Right lobe of liver (tissue), 6 donors: Measurements from ENCODE around the gene TSTD2. TPM values are rescaled to one million over a fixed set of nuclear protein-coding genes. Genes with fewer than 3 reads are reported as not detected.

Experiments
- ATAC-seq, 4 donors: fragments of 200-7000 bp; cut with Tn5 transposase; one replicate each; pipeline ENCODE4 v1.9.1; 2020; ENCODE audit warnings: mild to moderate bottlenecking in 4 of 4, moderate library complexity in 4 of 4
- DNase-seq, 3 donors: peaks; one replicate each; pipeline ENCODE4 v3.0.0-alpha.2; 2020
- H3K27ac ChIP-seq, 3 donors: fragments of 200-600 bp; one replicate each; pipeline ENCODE4 v1.8.0; 2022
- H3K27me3 ChIP-seq, 2 donors: fragments of 200-600 bp; one replicate each; pipeline ENCODE4 v1.8.0; 2022
- H3K36me3 ChIP-seq, 4 donors: fragments of 200-600 bp; sonication (generic) in 1 of 4; one replicate each; pipeline versions ENCODE4 v1.5.1 to v1.8.0; 2017 to 2022; ENCODE audit warnings: control low read depth in 1 of 4
- H3K4me1 ChIP-seq, 4 donors: fragments of 200-600 bp; sonication (generic) in 1 of 4; one replicate each; pipeline versions ENCODE4 v1.5.1 to v1.8.0; 2017 to 2022; ENCODE audit warnings: control low read depth in 1 of 4
- H3K4me3 ChIP-seq, 3 donors: fragments of 200-600 bp; one replicate each; pipeline ENCODE4 v1.8.0; 2022
- H3K9me3 ChIP-seq, 4 donors: fragments of 200-600 bp; sonication (generic) in 1 of 4; one replicate each; pipeline versions ENCODE4 v1.5.1 to v1.8.0; 2017 to 2022; ENCODE audit warnings: control low read depth in 1 of 4
- CTCF ChIP-seq, 4 donors: fragments of 200-600 bp in 3 of 4; fragments of 450-650 bp in 1 of 4; IDR thresholded peaks; one replicate each; pipeline versions ENCODE4 v1.5.1 to v1.8.0; 2016 to 2022; ENCODE audit warnings: antibody characterized with exemption in 4 of 4, mild to moderate bottlenecking in 2 of 4
- POLR2A ChIP-seq: fragments of 450-650 bp; IDR thresholded peaks from one replicate; pipeline ENCODE4 v1.6.1; 2017; ENCODE audit warnings: antibody characterized with exemption, mild to moderate bottlenecking
- WGBS: methylation state at CpG from one replicate; pipeline ENCODE4 v1.1.6; 2018; ENCODE audit warnings: low coverage, low lambda C conversion rate; ENCODE audit not compliant: insufficient coverage; ENCODE audit errors: missing lambda C conversion rate; 5-methylcytosine and 5-hydroxymethylcytosine counted together
- intact Hi-C, 2 donors: fragments of 100-400 bp; cut with DNase I; formaldehyde crosslinking; loops; one replicate each; pipeline versions ENCODE4 v1.11.2 to v1.14.1; 2022
- total RNA-seq, 6 experiments: library from RNA; depleted of rRNA in 2 of 6; stranded (reverse); fragments of >200 nt in 2 of 6; fragmentation: NEBNext Ultra II Directional in 3 of 6; extraction: Animal tissue kit (Norgen Biotek cat#: 25700) in 3 of 6; gene quantifications; one replicate each; pipeline versions ENCODE4 v1.1.0 to v1.2.4, GENCODE V29; 2016 to 2023
- donor health status: DM: no; HTN: yes; CAD: no.
- donor health status: DM: no; HTN: no; CAD: no.
- donor health status: DM: no; HTN: no; CAD: no.
- donor health status: DM: no; HTN: yes; CAD: no.
- donor health status: DM: no; HTN: yes; CAD: no.

TSTD2 gene
- total RNA-seq, 6 experiments from 2014 or later = 7.9 to 10.2 (median 9.0) TPM

GRCh38 chr9:97557606-97558095, 75.5 kb downstream of the TSTD2 start:
- intact Hi-C loops = no loop called here
- peak; percentile 68 to 94 (median 80) for DNase-seq
- WGBS = 12% methylated on average over 7 of the region's 7 CpGs
- Histone ChIP-seq H3K36me3 (no peaks in the 10 kb centered on the region), H3K9me3 (no peaks in the 10 kb centered on the region), H3K4me3 (no peak overlapping the region), H3K4me1 (peaks cover 0 to 31% (median 20%) of the 10 kb centered on the region in 4 donors), H3K27me3 (no peaks in the 10 kb centered on the region), H3K27ac (peak overlapping the region; percentile 89 to 95 (median 94))
- TF ChIP-seq CTCF (IDR thresholded peaks at IDR 0.05) = no peak
- TF ChIP-seq POLR2A = peak; percentile 41
- peak; percentile 73 to 86 (median 80) for ATAC-seq

DNA sequence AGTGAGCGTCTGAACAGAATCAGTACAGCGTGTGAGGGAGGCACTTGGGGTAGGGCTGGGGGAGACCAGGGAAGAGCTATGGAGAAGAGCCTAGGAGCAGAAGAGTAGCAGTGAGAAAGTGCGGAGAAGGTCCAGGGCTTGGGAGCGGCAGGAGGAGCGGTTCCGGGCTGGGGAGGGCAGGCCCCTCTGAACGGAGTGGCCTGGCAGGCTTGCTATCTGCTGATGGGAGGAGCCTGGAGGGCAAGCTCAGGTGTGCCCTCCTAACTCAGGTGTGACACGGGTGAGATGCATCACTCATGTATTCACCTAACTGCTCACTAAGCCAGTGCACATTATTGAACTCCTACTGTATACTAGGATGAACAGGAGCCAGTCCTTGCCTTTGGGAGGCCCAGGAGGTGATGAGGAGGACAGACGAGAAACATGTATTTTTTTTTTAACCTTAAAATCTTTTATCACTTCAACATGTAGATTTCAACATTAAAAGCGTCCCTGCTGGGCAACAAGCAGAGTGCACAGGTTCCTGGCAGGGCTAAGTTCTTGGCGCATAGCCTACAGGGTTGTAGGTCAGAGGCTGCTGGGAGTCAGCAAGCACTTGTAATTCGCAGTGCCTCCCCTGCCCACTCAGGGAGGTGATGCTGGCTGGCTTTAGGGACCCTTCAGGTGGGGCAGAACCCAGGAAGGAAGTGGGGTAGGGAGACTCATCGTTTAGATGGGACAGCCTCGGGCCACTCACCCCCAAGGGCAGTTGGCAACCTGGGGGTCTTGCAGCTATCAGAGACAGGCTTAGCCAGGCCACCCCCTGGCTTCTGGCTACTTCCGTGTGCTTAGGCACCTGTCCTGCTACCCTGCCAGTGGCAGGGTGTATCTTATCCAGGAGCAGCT, 76.2 kb downstream of the TSTD2 start:
- Histone ChIP-seq H3K27me3 (no peaks in the 10 kb centered on the region), H3K9me3 (no peaks in the 10 kb centered on the region), H3K4me3 (no peak overlapping the region), H3K4me1 (peaks cover 0 to 31% (median 20%) of the 10 kb centered on the region in 4 donors), H3K27ac (peak overlapping the region; percentile 89 to 95 (median 94)), H3K36me3 (no peaks in the 10 kb centered on the region)
- intact Hi-C loops = no loop called here
- TF ChIP-seq CTCF (IDR thresholded peaks at IDR 0.05) (peak in 2 of 4 donors; percentile 27 to 34), POLR2A (no peak)
- peak; percentile 81 to 92 (median 88) for DNase-seq
- 46% methylated on average over 11 of the region's 15 CpGs for WGBS
- ATAC-seq = peak; percentile 82 to 88 (median 84)

DNA sequence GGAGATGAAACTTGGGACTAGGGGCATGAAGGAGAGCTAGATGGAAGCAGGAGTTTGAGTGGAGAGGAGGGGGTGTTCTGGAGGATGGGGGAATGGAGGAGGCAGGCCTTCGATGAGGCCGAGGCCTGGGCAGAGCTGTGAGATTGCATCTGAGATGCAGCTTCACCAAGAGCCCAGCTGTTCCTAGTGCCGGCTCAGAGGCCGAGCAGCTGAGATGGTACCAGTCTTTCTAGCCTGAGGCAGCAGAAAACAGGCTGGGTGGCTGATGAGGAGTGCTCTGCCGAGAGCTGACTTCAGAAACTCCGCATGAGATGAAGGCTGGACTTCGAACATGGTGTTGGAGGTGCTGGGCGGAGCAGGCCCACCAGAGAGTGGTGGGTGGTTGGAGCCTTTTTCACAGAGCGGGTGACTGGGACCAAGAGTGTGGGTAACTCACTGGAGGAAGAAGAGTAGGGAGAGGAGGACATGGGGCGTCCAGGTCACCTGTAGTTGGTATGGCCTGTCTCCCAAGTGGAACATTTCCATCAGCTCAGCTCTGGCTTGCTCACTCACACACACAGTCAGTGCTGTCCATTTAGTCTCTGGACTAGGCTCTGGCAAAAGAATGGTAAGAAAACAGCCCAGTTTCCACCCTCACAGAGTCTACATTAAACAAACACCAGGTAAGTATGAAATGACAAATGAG, 77.0 kb downstream of the TSTD2 start:
- intact Hi-C loops = no loop called here
- ATAC-seq = peak in 3 of 4 donors; percentile 2 to 13 (median 3)
- Histone ChIP-seq H3K4me1 (peaks cover 0 to 31% (median 20%) of the 10 kb centered on the region in 4 donors), H3K4me3 (no peak overlapping the region), H3K27me3 (no peaks in the 10 kb centered on the region), H3K36me3 (no peaks in the 10 kb centered on the region), H3K27ac (peak overlapping the region; percentile 89 to 95 (median 94)), H3K9me3 (no peaks in the 10 kb centered on the region)
- no peak for DNase-seq
- WGBS = 98% methylated on average over 6 of the region's 10 CpGs
- TF ChIP-seq POLR2A = no peak
- no peak for TF ChIP-seq CTCF (IDR thresholded peaks at IDR 0.05)

DNA sequence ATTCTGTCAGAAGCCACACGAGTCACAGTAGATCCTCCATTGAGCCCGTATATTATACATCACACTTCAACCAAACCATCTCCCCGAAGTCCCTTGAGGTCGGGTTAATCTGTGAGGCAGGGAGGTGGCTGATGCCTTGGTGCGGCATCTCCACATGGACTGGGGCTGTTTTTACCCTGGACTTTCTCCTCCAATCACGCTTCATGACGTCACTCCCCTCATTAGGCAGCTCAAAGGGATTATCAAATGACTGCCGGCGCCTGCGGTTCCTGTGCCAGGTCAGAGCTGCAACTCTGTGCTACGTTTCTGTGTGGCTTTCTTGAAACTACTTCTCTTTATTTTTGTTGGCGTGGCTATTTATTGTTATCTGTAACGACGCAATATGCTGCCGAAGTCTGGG, 78.0 kb downstream of the TSTD2 start:
- 71% methylated on average over 9 of the region's 15 CpGs for WGBS
- Histone ChIP-seq H3K4me1 (peaks cover 0 to 31% (median 20%) of the 10 kb centered on the region in 4 donors), H3K36me3 (no peaks in the 10 kb centered on the region), H3K27ac (peak overlapping the region in 1 of 3 donors; percentile 95), H3K27me3 (no peaks in the 10 kb centered on the region), H3K4me3 (no peak overlapping the region), H3K9me3 (no peaks in the 10 kb centered on the region)
- TF ChIP-seq CTCF (IDR thresholded peaks at IDR 0.05) (no peak), POLR2A (no peak)
- ATAC-seq (no peak), DNase-seq (no peak)
- intact Hi-C loops = no loop called here
